Thyroid gland (tissue), 4 donors: ENCODE results near the gene GPC6. TPM values are rescaled to one million over a fixed set of nuclear protein-coding genes. Genes with fewer than 3 reads are reported as not detected.

Source experiments
- DNase-seq, 2 donors: peaks; one replicate each; pipeline ENCODE4 v3.0.0-alpha.2; 2019
- H3K27ac ChIP-seq, 3 donors: fragments of 200-600 bp; sonication (generic); 1 replicate in 2 of 3; 2 replicates in 1 of 3; pipeline ENCODE4 v1.5.1; 2016 to 2019; ENCODE audit warnings: mild to moderate bottlenecking in 1 of 3, moderate library complexity in 1 of 3
- H3K27me3 ChIP-seq: fragments of 200-600 bp; sonication (generic); one replicate; pipeline ENCODE4 v1.5.1; 2019
- H3K36me3 ChIP-seq, 2 donors: fragments of 200-600 bp; sonication (generic); one replicate each; pipeline ENCODE4 v1.5.1; 2016 to 2019
- H3K4me1 ChIP-seq, 2 donors: fragments of 200-600 bp; sonication (generic); one replicate each; pipeline ENCODE4 v1.5.1; 2017 to 2019
- H3K4me3 ChIP-seq, 3 donors: fragments of 200-600 bp; sonication (generic); replicated peaks in 1 of 3; 1 replicate in 2 of 3; 2 replicates in 1 of 3; pipeline ENCODE4 v1.5.1; 2016; ENCODE audit warnings: mild to moderate bottlenecking in 1 of 3
- H3K9me3 ChIP-seq: fragments of 200-600 bp; sonication (generic); one replicate; pipeline ENCODE4 v1.5.1; 2017
- POLR2A ChIP-seq, 2 donors: fragments of 450-650 bp; IDR thresholded peaks; one replicate each; pipeline ENCODE4 v1.6.1; 2017; ENCODE audit warnings: antibody characterized with exemption in 2 of 2, mild to moderate bottlenecking in 2 of 2, moderate library complexity in 1 of 2
- WGBS, 2 donors: methylation state at CpG; one replicate each; pipeline ENCODE4 v1.1.5; 2017; 5-methylcytosine and 5-hydroxymethylcytosine counted together
- intact Hi-C: fragments of 100-400 bp; cut with DNase I; formaldehyde crosslinking; loops from one replicate; pipeline ENCODE4 v1.15.1; 2023
- total RNA-seq, 4 donors: library from RNA; depleted of rRNA; stranded (reverse); fragments of >200 nt; gene quantifications; one replicate each; pipeline ENCODE4 v1.2.3, GENCODE V29; 2016
- TF ChIP-seq, protein P1 (sequence below), 6 experiments: fragments of 200-600 bp in 3 of 6; fragments of 450-650 bp in 3 of 6; sonication (generic) in 3 of 6; IDR thresholded peaks; one replicate each; pipeline ENCODE4 v1.5.1; 2016 to 2019; ENCODE audit warnings: antibody characterized with exemption in 6 of 6, mild to moderate bottlenecking in 2 of 6, inconsistent platforms in 1 of 6, moderate library complexity in 1 of 6

Gene GPC6
- total RNA-seq, 4 donors from 2014 or later = 2.8 to 13.4 (median 7.5) TPM

- Histone ChIP-seq H3K36me3 (no peaks in the 10 kb centered on the region), H3K4me3 (no peak overlapping the region), H3K4me1 (peaks cover 0 to 7% of the 10 kb centered on the region in 2 donors), H3K9me3 (no peaks in the 10 kb centered on the region), H3K27ac (no peak overlapping the region), H3K27me3 (no peaks in the 10 kb centered on the region)
- 80 to 88% methylated on average over 2 of the region's 2 CpGs for WGBS, 2 donors
- TF ChIP-seq, protein P1, sequence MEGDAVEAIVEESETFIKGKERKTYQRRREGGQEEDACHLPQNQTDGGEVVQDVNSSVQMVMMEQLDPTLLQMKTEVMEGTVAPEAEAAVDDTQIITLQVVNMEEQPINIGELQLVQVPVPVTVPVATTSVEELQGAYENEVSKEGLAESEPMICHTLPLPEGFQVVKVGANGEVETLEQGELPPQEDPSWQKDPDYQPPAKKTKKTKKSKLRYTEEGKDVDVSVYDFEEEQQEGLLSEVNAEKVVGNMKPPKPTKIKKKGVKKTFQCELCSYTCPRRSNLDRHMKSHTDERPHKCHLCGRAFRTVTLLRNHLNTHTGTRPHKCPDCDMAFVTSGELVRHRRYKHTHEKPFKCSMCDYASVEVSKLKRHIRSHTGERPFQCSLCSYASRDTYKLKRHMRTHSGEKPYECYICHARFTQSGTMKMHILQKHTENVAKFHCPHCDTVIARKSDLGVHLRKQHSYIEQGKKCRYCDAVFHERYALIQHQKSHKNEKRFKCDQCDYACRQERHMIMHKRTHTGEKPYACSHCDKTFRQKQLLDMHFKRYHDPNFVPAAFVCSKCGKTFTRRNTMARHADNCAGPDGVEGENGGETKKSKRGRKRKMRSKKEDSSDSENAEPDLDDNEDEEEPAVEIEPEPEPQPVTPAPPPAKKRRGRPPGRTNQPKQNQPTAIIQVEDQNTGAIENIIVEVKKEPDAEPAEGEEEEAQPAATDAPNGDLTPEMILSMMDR (IDR thresholded peaks at IDR 0.05) = no peak
- TF ChIP-seq POLR2A (IDR thresholded peaks at IDR 0.05) = no peak
- DNase-seq = no peak
- intact Hi-C loops = no loop called here
These were observed 927.0 kb downstream of the GPC6 start for GRCh38 chr13:94153586-94153985.

DNA sequence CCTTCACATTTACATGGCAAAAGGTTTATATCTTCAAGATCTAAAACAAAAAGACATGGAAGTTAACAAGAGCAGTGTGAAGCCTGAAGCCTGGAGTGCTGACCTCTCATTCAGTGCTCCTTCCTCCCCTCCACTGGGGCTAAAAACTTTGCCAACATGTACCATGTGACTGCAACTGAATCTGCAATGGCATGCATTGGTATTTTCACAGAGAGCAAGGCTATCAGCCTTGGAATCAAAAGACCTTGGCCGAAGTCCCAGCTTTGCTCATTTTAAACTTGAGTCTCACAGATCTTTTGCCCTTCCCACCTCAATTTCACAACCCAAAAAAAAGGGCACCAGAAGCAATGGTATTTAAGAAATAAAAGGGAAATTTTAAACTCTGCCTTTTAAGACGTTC, 927.8 kb downstream of the GPC6 start:
- H3K4me3 ChIP-seq = no peak overlapping the region
- H3K27ac ChIP-seq = no peak overlapping the region
- H3K36me3 ChIP-seq = no peaks in the 10 kb centered on the region
- DNase-seq = peak; percentile 80 to 84
- peaks cover 0 to 7% of the 10 kb centered on the region in 2 donors for H3K4me1 ChIP-seq
- H3K9me3 ChIP-seq = no peaks in the 10 kb centered on the region
- intact Hi-C loops = no loop called here
- no peak for TF ChIP-seq POLR2A (IDR thresholded peaks at IDR 0.05)
- TF ChIP-seq, protein P1 (IDR thresholded peaks at IDR 0.05) = no peak
- no peaks in the 10 kb centered on the region for H3K27me3 ChIP-seq
- WGBS, 2 donors = 24 to 29% methylated on average over 2 of the region's 2 CpGs

- intact Hi-C loops = no loop called here
- Histone ChIP-seq H3K36me3 (no peaks in the 10 kb centered on the region), H3K4me1 (peaks cover 0 to 7% of the 10 kb centered on the region in 2 donors), H3K27ac (no peak overlapping the region), H3K27me3 (no peaks in the 10 kb centered on the region), H3K4me3 (no peak overlapping the region), H3K9me3 (no peaks in the 10 kb centered on the region)
- TF ChIP-seq, protein P1 (IDR thresholded peaks at IDR 0.05) = no peak
- no peak for TF ChIP-seq POLR2A (IDR thresholded peaks at IDR 0.05)
- WGBS, 2 donors = 72 to 88% methylated on average over 2 of the region's 2 CpGs
- no peak for DNase-seq
These were observed 931.2 kb downstream of the GPC6 start for GRCh38 chr13:94157705-94158218.

DNA sequence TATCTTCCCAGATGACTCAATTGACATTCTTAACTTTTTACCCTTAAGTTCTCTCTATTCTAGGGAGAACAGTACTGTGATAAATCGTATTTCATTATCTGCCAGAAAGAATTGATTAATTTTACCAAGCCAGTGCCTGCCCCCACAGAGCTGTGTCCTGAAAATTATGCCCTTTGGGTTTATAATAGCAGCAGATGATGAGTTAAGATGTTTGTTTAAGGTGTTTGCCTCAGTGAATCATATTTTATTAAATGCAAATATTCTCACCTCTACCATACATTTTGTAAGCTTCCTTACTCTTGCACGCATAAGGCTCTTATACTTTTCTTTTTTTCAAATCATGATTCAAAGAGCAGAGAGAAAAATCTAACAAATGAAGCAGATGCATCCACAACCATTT, 934.3 kb downstream of the GPC6 start:
- intact Hi-C loops = no loop called here
- no peak for TF ChIP-seq POLR2A (IDR thresholded peaks at IDR 0.05)
- TF ChIP-seq, protein P1 (IDR thresholded peaks at IDR 0.05) = no peak
- 87 to 93% methylated on average over 2 of the region's 2 CpGs for WGBS, 2 donors

GRCh38 chr13:94162289-94162688, 935.7 kb downstream of the GPC6 start:
- intact Hi-C loops = no loop called here
- 94 to 96% methylated on average over 2 of the region's 2 CpGs for WGBS, 2 donors
- DNase-seq = no peak

More for the DNA sequence above, 934.3 kb downstream of the GPC6 start:
- Histone ChIP-seq H3K4me3 (no peak overlapping the region), H3K27me3 (no peaks in the 10 kb centered on the region), H3K9me3 (no peaks in the 10 kb centered on the region), H3K4me1 (no peaks in the 10 kb centered on the region), H3K36me3 (no peaks in the 10 kb centered on the region), H3K27ac (no peak overlapping the region)
- no peak for DNase-seq

More at GRCh38 chr13:94162289-94162688, 935.7 kb downstream of the GPC6 start:
- Histone ChIP-seq H3K4me3 (no peak overlapping the region), H3K36me3 (no peaks in the 10 kb centered on the region), H3K4me1 (no peaks in the 10 kb centered on the region), H3K27me3 (no peaks in the 10 kb centered on the region), H3K9me3 (no peaks in the 10 kb centered on the region), H3K27ac (no peak overlapping the region)
- TF ChIP-seq, protein P1 (IDR thresholded peaks at IDR 0.05) = no peak
- no peak for TF ChIP-seq POLR2A (IDR thresholded peaks at IDR 0.05)
